WTC11 (cell line): Measurements from ENCODE around the gene YKT6. TPM values are rescaled to one million over a fixed set of nuclear protein-coding genes. Genes with fewer than 3 reads are reported as not detected.

Experiments
- ATAC-seq: fragments of 200-7000 bp; cut with Tn5 transposase; 2 replicates; pipeline ENCODE4 v1.10.0; 2021; ENCODE audit warnings: mild to moderate bottlenecking, moderate library complexity
- CTCF ChIA-PET: fragments of 300-600 bp; sonication (Branson Sonifier 250); formaldehyde crosslinking; loops from one replicate; lab custom pipeline; 2021; ENCODE audit warnings: antibody characterized with exemption; lab: Charles Lee
- POLR2A ChIA-PET: fragments of 350-600 bp; sonication (Branson Sonifier 250); formaldehyde crosslinking; loops from one replicate; lab custom pipeline; 2021; ENCODE audit warnings: antibody characterized with exemption; lab: Charles Lee
- DNase-seq: peaks from one replicate; pipeline ENCODE4 v3.0.0; 2021; ENCODE audit warnings: low spot score
- H3K27ac Mint-ChIP-seq: 2 replicates; pipeline ENCODE4 v1.8.0; 2021; ENCODE audit warnings: mixed read lengths
- H3K27me3 Mint-ChIP-seq: 2 replicates; pipeline ENCODE4 v1.8.0; 2021; ENCODE audit warnings: low read depth, mild to moderate bottlenecking, moderate library complexity, mixed read lengths
- H3K36me3 Mint-ChIP-seq: 2 replicates; pipeline ENCODE4 v1.8.0; 2021; ENCODE audit warnings: mixed read lengths
- H3K4me1 Mint-ChIP-seq: 2 replicates; pipeline ENCODE4 v1.8.0; 2022; ENCODE audit warnings: mixed read lengths
- H3K4me3 Mint-ChIP-seq: 2 replicates; pipeline ENCODE4 v1.8.0; 2021; ENCODE audit warnings: mild to moderate bottlenecking, moderate library complexity, mixed read lengths
- H3K9me3 Mint-ChIP-seq: 2 replicates; pipeline ENCODE4 v1.8.0; 2021; ENCODE audit warnings: mixed read lengths
- CREB1 ChIP-seq: sonication (generic); formaldehyde crosslinking; IDR thresholded peaks from 2 replicates; pipeline ENCODE4 v1.8.0; 2023; ENCODE audit warnings: mild to moderate bottlenecking, missing genetic modification reagents
- E2F1 ChIP-seq: sonication (generic); formaldehyde crosslinking; IDR thresholded peaks from 2 replicates; pipeline ENCODE4 v1.8.0; 2022; ENCODE audit warnings: mild to moderate bottlenecking, missing genetic modification reagents
- EMX1 ChIP-seq: fragments of 250-450 bp; sonication (Bioruptor Pico); IDR thresholded peaks from 2 replicates; pipeline ENCODE4 v1.8.0; 2021; ENCODE audit warnings: mild to moderate bottlenecking
- ETV6 ChIP-seq: sonication (generic); formaldehyde crosslinking; IDR thresholded peaks from 2 replicates; pipeline ENCODE4 v1.8.1; 2022; ENCODE audit warnings: mild to moderate bottlenecking, missing genetic modification reagents
- FOXJ3 ChIP-seq: sonication (generic); formaldehyde crosslinking; IDR thresholded peaks from 2 replicates; pipeline ENCODE4 v1.9.0; 2021; ENCODE audit warnings: missing genetic modification reagents, mild to moderate bottlenecking, borderline replicate concordance
- FOXP1 ChIP-seq: sonication (generic); formaldehyde crosslinking; IDR thresholded peaks from 2 replicates; pipeline ENCODE4 v1.8.0; 2022; ENCODE audit warnings: missing genetic modification reagents, mild to moderate bottlenecking, moderate library complexity, borderline replicate concordance
- HMGA2 ChIP-seq: fragments of 250-450 bp; sonication (Bioruptor Pico); IDR thresholded peaks from 2 replicates; pipeline ENCODE4 v1.4.0; 2021; ENCODE audit warnings: mild to moderate bottlenecking, moderate library complexity
- IRF2 ChIP-seq: sonication (generic); formaldehyde crosslinking; IDR thresholded peaks from 2 replicates; pipeline ENCODE4 v1.8.0; 2022; ENCODE audit warnings: low read depth, missing genetic modification reagents, borderline replicate concordance
- JAZF1 ChIP-seq: fragments of 250-450 bp; sonication (Bioruptor Pico); IDR thresholded peaks from 2 replicates; pipeline ENCODE4 v1.9.0; 2021; ENCODE audit warnings: moderate library complexity, mild to moderate bottlenecking, inconsistent platforms
- MXD4 ChIP-seq: fragments of 250-450 bp; sonication (Bioruptor Pico); IDR thresholded peaks from 2 replicates; pipeline ENCODE4 v1.8.0; 2021; ENCODE audit warnings: mild to moderate bottlenecking, moderate library complexity, borderline replicate concordance
- MYBL2 ChIP-seq: sonication (generic); formaldehyde crosslinking; IDR thresholded peaks from 2 replicates; pipeline ENCODE4 v1.8.1; 2023; ENCODE audit warnings: mild to moderate bottlenecking, moderate library complexity, missing genetic modification reagents
- NFYB ChIP-seq: sonication (generic); formaldehyde crosslinking; conservative IDR thresholded peaks from 2 replicates; pipeline ENCODE4 v1.8.0; 2022; ENCODE audit warnings: low read depth, missing genetic modification reagents
- NR2C2 ChIP-seq: sonication (generic); formaldehyde crosslinking; IDR thresholded peaks from 2 replicates; pipeline ENCODE4 v1.8.0; 2022; ENCODE audit warnings: mild to moderate bottlenecking, missing genetic modification reagents
- RELA ChIP-seq: sonication (generic); formaldehyde crosslinking; IDR thresholded peaks from 2 replicates; pipeline ENCODE4 v1.8.1; 2022; ENCODE audit warnings: missing genetic modification reagents, mild to moderate bottlenecking, borderline replicate concordance
- RORB ChIP-seq: fragments of 250-450 bp; sonication (Bioruptor Pico); IDR thresholded peaks from 2 replicates; pipeline ENCODE4 v1.9.0; 2021; ENCODE audit warnings: mild to moderate bottlenecking
- SOX15 ChIP-seq: fragments of 250-450 bp; sonication (Bioruptor Pico); IDR thresholded peaks from 2 replicates; pipeline ENCODE4 v1.9.0; 2021; ENCODE audit warnings: mild to moderate bottlenecking
- ZBTB21 ChIP-seq: sonication (generic); formaldehyde crosslinking; IDR thresholded peaks from 2 replicates; pipeline ENCODE4 v1.8.1; 2023; ENCODE audit warnings: mild to moderate bottlenecking, missing genetic modification reagents, borderline replicate concordance
- ZNF219 ChIP-seq: sonication (generic); formaldehyde crosslinking; IDR thresholded peaks from 2 replicates; pipeline ENCODE4 v1.8.0; 2023; ENCODE audit warnings: missing genetic modification reagents, mild to moderate bottlenecking, borderline replicate concordance
- ZNF263 ChIP-seq: sonication (generic); formaldehyde crosslinking; IDR thresholded peaks from 2 replicates; pipeline ENCODE4 v1.8.1; 2022; ENCODE audit warnings: low read depth, mild to moderate bottlenecking, moderate library complexity, missing genetic modification reagents
- ZNF317 ChIP-seq: sonication (generic); formaldehyde crosslinking; IDR thresholded peaks from 2 replicates; pipeline ENCODE4 v1.8.1; 2023; ENCODE audit warnings: low read depth, mild to moderate bottlenecking, moderate library complexity, missing genetic modification reagents, borderline replicate concordance
- total RNA-seq: library from RNA; stranded (reverse); gene quantifications from 3 replicates; pipeline ENCODE4 v1.2.3, GENCODE V29; 2021
- TF ChIP-seq, protein P1 (sequence below): sonication (generic); formaldehyde crosslinking; IDR thresholded peaks from 2 replicates; pipeline ENCODE4 v1.8.1; 2022; ENCODE audit warnings: mild to moderate bottlenecking, missing genetic modification reagents, moderate library complexity, borderline replicate concordance
- TF ChIP-seq, protein P2 (sequence below): sonication (generic); formaldehyde crosslinking; IDR thresholded peaks from 2 replicates; pipeline ENCODE4 v1.8.1; 2022; ENCODE audit warnings: low read depth, missing genetic modification reagents, borderline replicate concordance

Gene YKT6
- total RNA-seq, 1 experiment from 2014 or later: 102 TPM

DNA sequence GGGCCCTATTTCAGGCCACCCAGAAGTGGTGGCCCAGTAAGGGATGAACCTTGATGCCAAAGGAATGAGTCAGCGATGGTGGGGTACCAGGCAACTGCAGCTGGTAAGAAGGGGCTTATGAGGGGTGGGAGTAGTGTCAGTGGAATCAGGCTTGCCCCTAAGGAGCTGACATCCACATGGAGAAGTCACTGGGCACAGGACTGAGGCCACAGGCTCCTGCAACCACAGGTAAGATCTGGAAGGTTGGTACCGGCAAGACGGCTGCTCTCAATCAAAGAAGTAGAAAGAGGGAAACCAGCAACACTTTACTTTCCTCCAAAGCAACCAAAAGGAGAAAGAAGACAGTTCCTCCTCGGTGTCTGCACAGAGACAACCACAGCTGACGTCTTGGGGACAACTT is 14.0 kb upstream of the YKT6 start (continued):
- TF ChIP-seq E2F1 (CRISPR knock-in tag): no peak

DNA sequence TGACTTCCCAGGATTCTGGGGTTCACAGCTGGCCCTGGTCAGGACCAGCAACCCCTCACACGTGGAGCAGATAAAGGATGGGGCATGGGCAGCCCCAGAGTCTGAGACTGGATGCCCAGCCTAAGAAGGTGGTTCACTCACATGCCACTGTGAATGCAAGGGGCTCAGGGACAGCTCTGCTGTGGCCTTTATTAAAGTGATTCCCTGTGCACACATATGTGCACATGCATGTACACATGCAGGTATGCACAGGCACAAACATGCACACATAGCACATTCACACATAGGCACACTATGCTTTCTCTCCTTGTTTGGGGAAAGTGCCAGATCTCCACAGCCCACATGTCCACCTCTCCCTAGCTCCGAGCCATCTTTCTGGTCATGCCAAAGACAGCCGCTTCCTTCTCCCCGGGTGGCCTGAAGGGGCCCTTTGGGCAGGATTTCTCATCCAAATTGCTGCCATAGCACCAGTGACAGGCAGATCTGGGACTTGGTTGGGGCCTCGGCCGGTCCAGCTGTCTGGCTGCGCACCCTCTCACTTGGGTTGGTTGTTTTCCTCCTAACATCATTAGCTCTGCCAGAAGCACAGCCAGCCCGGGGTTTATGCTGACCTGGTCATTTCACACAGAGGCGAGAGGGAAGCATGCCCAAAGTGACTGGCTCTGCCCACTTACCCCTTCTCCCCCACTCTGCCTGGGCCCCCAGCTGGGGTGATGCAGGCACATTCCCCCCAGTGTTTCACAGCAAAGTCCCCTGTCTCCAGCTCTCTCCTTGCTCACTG is 13.0 kb upstream of the YKT6 start:
- TF ChIP-seq ZNF219: no peak
- no peak for TF ChIP-seq MXD4
- no peak for TF ChIP-seq ZNF263 (CRISPR knock-in tag)
- TF ChIP-seq JAZF1 (CRISPR knock-in tag): no peak
- TF ChIP-seq ETV6 (CRISPR knock-in tag): no peak
- no peak for TF ChIP-seq FOXJ3
- TF ChIP-seq HMGA2: no peak
- TF ChIP-seq NFYB (CRISPR knock-in tag): no peak
- no peak for TF ChIP-seq NR2C2 (CRISPR knock-in tag)
- TF ChIP-seq ZBTB21: no peak
- no peak for TF ChIP-seq ZNF317
- TF ChIP-seq, protein P1, sequence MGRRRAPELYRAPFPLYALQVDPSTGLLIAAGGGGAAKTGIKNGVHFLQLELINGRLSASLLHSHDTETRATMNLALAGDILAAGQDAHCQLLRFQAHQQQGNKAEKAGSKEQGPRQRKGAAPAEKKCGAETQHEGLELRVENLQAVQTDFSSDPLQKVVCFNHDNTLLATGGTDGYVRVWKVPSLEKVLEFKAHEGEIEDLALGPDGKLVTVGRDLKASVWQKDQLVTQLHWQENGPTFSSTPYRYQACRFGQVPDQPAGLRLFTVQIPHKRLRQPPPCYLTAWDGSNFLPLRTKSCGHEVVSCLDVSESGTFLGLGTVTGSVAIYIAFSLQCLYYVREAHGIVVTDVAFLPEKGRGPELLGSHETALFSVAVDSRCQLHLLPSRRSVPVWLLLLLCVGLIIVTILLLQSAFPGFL (CRISPR knock-in tag): no peak
- TF ChIP-seq RELA (CRISPR knock-in tag): no peak
- TF ChIP-seq FOXP1 (CRISPR knock-in tag): no peak
- no peak for TF ChIP-seq IRF2
- TF ChIP-seq RORB: no peak
- TF ChIP-seq EMX1 (CRISPR knock-in tag): no peak
- no peak for TF ChIP-seq SOX15 (CRISPR knock-in tag)
- Mint-ChIP-seq H3K4me3 (no peak overlapping the region), H3K4me1 (peaks cover 5% of the 10 kb centered on the region), H3K9me3 (peaks cover 5% of the 10 kb centered on the region), H3K36me3 (peaks cover 3% of the 10 kb centered on the region), H3K27ac (peak overlapping the region; percentile 53; the same call in 1 of the 2 replicates), H3K27me3 (peaks cover 5% of the 10 kb centered on the region)
- ChIA-PET POLR2A (no interaction called here), CTCF (interaction anchor here (1.1 to 1.3 kb wide), 4 partner anchors 9 to 57 kb away, joined by 3 to 4 read pairs (median 3); no protein-coding TSS in a partner anchor)
- ATAC-seq (no peak), DNase-seq (no peak)

GRCh38 chr7:44188480-44189225 is 12.1 kb upstream of the YKT6 start:
- POLR2A ChIA-PET: no interaction called here
- Mint-ChIP-seq H3K4me1 (peaks cover 5% of the 10 kb centered on the region), H3K9me3 (peaks cover 1% of the 10 kb centered on the region), H3K36me3 (no peaks in the 10 kb centered on the region), H3K4me3 (no peak overlapping the region), H3K27me3 (no peaks in the 10 kb centered on the region; the same call in 1 of the 2 replicates), H3K27ac (peak overlapping the region; percentile 53; the same call in 1 of the 2 replicates)
- CTCF ChIA-PET: interaction anchor here (0.8 to 1.3 kb wide), 5 partner anchors 8 to 58 kb away, joined by 3 to 4 read pairs (median 3); partner anchors contain the start of gene YKT6
- no peak for DNase-seq
- TF ChIP-seq ZNF317: no peak
- TF ChIP-seq, protein P2, sequence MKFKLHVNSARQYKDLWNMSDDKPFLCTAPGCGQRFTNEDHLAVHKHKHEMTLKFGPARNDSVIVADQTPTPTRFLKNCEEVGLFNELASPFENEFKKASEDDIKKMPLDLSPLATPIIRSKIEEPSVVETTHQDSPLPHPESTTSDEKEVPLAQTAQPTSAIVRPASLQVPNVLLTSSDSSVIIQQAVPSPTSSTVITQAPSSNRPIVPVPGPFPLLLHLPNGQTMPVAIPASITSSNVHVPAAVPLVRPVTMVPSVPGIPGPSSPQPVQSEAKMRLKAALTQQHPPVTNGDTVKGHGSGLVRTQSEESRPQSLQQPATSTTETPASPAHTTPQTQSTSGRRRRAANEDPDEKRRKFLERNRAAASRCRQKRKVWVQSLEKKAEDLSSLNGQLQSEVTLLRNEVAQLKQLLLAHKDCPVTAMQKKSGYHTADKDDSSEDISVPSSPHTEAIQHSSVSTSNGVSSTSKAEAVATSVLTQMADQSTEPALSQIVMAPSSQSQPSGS (CRISPR knock-in tag): no peak
- TF ChIP-seq MYBL2 (CRISPR knock-in tag): no peak
- TF ChIP-seq CREB1 (CRISPR knock-in tag): no peak
- no peak for ATAC-seq
